ENCODE data around the gene ADAMTS3.

ADAMTS3 gene

DNA sequence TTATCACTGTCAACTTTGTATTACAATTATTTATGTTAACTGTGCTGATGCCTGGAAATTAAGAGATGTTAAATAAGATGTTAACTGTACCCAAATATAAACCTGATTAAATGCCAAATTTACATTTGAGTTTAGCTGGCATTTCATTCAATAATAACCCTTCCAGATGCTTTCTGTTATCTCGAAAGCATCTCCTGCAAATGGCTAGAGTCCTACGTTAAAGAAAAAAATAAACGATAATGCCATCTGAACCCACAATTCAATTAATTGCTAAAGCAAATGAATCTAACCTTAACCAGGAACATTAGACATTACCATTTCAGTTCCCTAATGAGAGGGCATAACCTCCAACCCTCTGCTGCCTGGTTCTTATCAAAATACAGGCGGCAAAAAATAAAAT is 145.0 kb downstream of the ADAMTS3 start:
- Histone ChIP-seq H3K27ac (no peak overlapping the region), H3K4me3 (ENCODE audit: low read depth, low read length) (no peak overlapping the region), H3K36me3 (no peaks in the 10 kb centered on the region), H3K9me3 (ENCODE audit: severe bottlenecking) (no peaks in the 10 kb centered on the region), H3K27me3 (ENCODE audit: insufficient read depth, low read depth, severe bottlenecking) (no peaks in the 10 kb centered on the region)
- no peak for DNase-seq
- TF ChIP-seq, protein P1, sequence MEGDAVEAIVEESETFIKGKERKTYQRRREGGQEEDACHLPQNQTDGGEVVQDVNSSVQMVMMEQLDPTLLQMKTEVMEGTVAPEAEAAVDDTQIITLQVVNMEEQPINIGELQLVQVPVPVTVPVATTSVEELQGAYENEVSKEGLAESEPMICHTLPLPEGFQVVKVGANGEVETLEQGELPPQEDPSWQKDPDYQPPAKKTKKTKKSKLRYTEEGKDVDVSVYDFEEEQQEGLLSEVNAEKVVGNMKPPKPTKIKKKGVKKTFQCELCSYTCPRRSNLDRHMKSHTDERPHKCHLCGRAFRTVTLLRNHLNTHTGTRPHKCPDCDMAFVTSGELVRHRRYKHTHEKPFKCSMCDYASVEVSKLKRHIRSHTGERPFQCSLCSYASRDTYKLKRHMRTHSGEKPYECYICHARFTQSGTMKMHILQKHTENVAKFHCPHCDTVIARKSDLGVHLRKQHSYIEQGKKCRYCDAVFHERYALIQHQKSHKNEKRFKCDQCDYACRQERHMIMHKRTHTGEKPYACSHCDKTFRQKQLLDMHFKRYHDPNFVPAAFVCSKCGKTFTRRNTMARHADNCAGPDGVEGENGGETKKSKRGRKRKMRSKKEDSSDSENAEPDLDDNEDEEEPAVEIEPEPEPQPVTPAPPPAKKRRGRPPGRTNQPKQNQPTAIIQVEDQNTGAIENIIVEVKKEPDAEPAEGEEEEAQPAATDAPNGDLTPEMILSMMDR (IDR thresholded peaks at IDR 0.05; ENCODE audit: low read depth, low read length) = no peak

DNA sequence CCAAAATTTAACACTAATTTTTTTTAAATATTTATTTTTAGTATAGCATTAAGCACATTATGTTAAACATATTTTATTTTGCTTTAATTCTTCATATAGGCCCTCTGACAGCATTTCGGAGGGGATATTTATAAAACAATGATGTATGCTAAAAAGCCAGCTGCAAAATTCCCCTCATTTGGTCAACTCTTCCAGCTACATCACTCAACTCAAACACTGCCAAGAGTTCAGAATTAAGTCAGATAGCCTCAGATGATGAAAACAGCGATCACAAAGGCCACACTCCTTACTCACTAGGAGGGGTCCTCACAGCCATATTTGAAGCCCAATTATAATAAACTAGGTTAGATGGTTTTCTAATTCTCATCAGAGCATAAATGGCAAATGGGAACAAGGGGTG is 146.6 kb downstream of the ADAMTS3 start:
- Histone ChIP-seq H3K27ac (no peak overlapping the region), H3K9me3 (ENCODE audit: severe bottlenecking) (no peaks in the 10 kb centered on the region), H3K36me3 (no peaks in the 10 kb centered on the region), H3K4me3 (ENCODE audit: low read depth, low read length) (no peak overlapping the region), H3K27me3 (ENCODE audit: insufficient read depth, low read depth, severe bottlenecking) (no peaks in the 10 kb centered on the region)
- TF ChIP-seq, protein P1 (IDR thresholded peaks at IDR 0.05; ENCODE audit: low read depth, low read length) = no peak
- DNase-seq = no peak

GRCh38 chr4:72418458-72418857 is 150.6 kb downstream of the ADAMTS3 start:
- Histone ChIP-seq H3K36me3 (no peaks in the 10 kb centered on the region), H3K27me3 (ENCODE audit: insufficient read depth, low read depth, severe bottlenecking) (no peaks in the 10 kb centered on the region), H3K4me3 (ENCODE audit: low read depth, low read length) (no peak overlapping the region), H3K27ac (no peak overlapping the region), H3K9me3 (ENCODE audit: severe bottlenecking) (no peaks in the 10 kb centered on the region)
- TF ChIP-seq, protein P1 (IDR thresholded peaks at IDR 0.05; ENCODE audit: low read depth, low read length) = no peak
- DNase-seq = no peak

DNA sequence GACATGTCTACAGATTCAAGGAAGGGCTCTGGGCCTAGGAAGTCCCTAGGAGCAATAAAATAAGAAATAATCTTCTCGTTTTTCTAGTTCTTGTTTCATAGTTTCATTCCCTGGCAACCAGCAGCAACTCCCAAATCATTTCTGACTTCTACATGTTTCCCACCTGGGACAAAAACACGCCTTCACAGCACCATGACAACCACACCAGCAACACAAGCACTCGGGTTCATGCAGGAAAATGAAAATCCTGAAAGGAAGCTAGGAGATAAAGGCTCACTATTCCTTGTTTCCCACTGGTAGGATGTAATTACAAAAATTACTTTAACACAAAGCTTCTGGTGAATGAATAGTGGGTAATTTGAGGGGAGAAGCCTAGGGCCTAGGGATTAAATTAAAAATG is 158.9 kb downstream of the ADAMTS3 start:
- H3K27me3 ChIP-seq (ENCODE audit: insufficient read depth, low read depth, severe bottlenecking) = no peaks in the 10 kb centered on the region
- H3K36me3 ChIP-seq = no peaks in the 10 kb centered on the region
- no peak overlapping the region for H3K27ac ChIP-seq
- TF ChIP-seq, protein P1 (IDR thresholded peaks at IDR 0.05; ENCODE audit: low read depth, low read length) = no peak
- H3K9me3 ChIP-seq (ENCODE audit: severe bottlenecking) = no peaks in the 10 kb centered on the region
- no peak overlapping the region for H3K4me3 ChIP-seq (ENCODE audit: low read depth, low read length)
- DNase-seq = no peak

DNA sequence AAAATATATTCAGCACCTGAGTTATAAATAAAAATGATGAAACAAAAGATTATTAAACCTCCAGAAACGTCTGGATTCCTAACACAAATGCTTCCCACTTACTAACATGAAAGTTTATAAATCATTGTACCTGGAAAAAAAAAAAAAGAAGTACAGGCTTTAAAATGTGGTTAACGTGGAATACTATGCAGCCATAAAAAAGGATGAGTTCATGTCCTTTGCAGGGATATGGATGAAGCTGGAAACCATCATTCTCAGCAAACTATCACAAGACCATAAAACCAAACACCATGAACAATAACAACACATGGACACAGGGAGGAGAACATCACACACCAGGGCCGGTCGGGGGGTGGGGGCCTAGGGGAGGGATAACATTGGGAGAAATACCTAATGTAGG is 160.5 kb downstream of the ADAMTS3 start:
- Histone ChIP-seq H3K27ac (no peak overlapping the region), H3K36me3 (no peaks in the 10 kb centered on the region), H3K4me3 (ENCODE audit: low read depth, low read length) (no peak overlapping the region), H3K27me3 (ENCODE audit: insufficient read depth, low read depth, severe bottlenecking) (no peaks in the 10 kb centered on the region), H3K9me3 (ENCODE audit: severe bottlenecking) (no peaks in the 10 kb centered on the region)
- DNase-seq = no peak
- TF ChIP-seq, protein P1 (IDR thresholded peaks at IDR 0.05; ENCODE audit: low read depth, low read length) = no peak

DNA sequence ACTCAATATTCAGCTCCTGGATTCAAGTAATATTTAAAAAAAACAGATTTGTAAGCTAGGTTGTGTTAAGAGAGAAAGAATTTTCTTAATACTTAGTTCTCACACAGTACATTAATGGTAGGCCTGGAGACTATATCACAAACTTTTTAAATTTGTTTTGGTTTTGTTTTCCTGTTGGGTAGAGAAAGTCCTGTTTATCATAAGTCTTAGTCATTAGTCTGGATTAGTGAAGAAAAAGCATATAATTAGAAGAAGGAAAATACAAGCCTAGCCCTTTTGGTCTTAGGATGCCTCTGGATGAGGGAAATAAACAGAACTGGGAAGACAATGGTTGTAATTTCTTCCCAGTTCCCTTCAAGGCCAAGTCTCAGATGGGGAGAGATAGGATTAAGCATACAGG is 163.6 kb downstream of the ADAMTS3 start:
- Histone ChIP-seq H3K27me3 (ENCODE audit: insufficient read depth, low read depth, severe bottlenecking) (no peaks in the 10 kb centered on the region), H3K9me3 (ENCODE audit: severe bottlenecking) (no peaks in the 10 kb centered on the region), H3K27ac (no peak overlapping the region), H3K4me3 (ENCODE audit: low read depth, low read length) (no peak overlapping the region), H3K36me3 (no peaks in the 10 kb centered on the region)
- TF ChIP-seq, protein P1 (IDR thresholded peaks at IDR 0.05; ENCODE audit: low read depth, low read length) = no peak
- no peak for DNase-seq

Measured in WERI-Rb-1 (cell line).